ENCODE data around the gene TXLNB.

TXLNB gene

GRCh38 chr6:139198529-139199288 lies 93.1 kb downstream of the TXLNB start:
- Histone ChIP-seq H3K9ac (ENCODE audit: low read length in 2 of 2) (no peak overlapping the region), H3K4me1 (ENCODE audit: control insufficient read depth, insufficient read depth, low read length) (no peaks in the 10 kb centered on the region), H3K4me3 (ENCODE audit: low read length in 2 of 2) (no peak overlapping the region), H3K9me3 (ENCODE audit: control insufficient read depth in 2 of 2, low read length in 2 of 2) (no peaks in the 10 kb centered on the region), H3K27me3 (ENCODE audit: control insufficient read depth in 1 of 2, insufficient read depth in 2 of 2, low read length in 2 of 2) (no peaks in the 10 kb centered on the region), H3K27ac (ENCODE audit: low read length) (no peak overlapping the region), H3K36me3 (ENCODE audit: control insufficient read depth in 2 of 2, insufficient read depth in 2 of 2, low read length in 2 of 2) (no peaks in the 10 kb centered on the region)

- H3K9ac ChIP-seq (ENCODE audit: low read length in 2 of 2), result no peak overlapping the region
- H3K36me3 ChIP-seq (ENCODE audit: control insufficient read depth in 2 of 2, insufficient read depth in 2 of 2, low read length in 2 of 2), result no peaks in the 10 kb centered on the region
- no peaks in the 10 kb centered on the region for H3K9me3 ChIP-seq (ENCODE audit: control insufficient read depth in 2 of 2, low read length in 2 of 2)
- H3K27ac ChIP-seq (ENCODE audit: low read length), result no peak overlapping the region
- no peak overlapping the region for H3K4me3 ChIP-seq (ENCODE audit: low read length in 2 of 2)
- no peaks in the 10 kb centered on the region for H3K4me1 ChIP-seq (ENCODE audit: control insufficient read depth, insufficient read depth, low read length)
- H3K27me3 ChIP-seq (ENCODE audit: control insufficient read depth in 1 of 2, insufficient read depth in 2 of 2, low read length in 2 of 2), result no peaks in the 10 kb centered on the region
Measured at GRCh38 chr6:139194740-139195139, 97.1 kb downstream of the TXLNB start.
